ENCODE data around the gene CTTNBP2. TPM values are rescaled to one million over a fixed set of nuclear protein-coding genes. Genes with fewer than 3 reads are reported as not detected.

The CTTNBP2 gene
- total RNA-seq, 2 donors from 2014 or later, result 0.39 TPM; not detected in 1

- no peaks in the 10 kb centered on the region for H3K4me1 Mint-ChIP-seq
- ATAC-seq (no peak), DNase-seq (no peak)
- H3K36me3 Mint-ChIP-seq (ENCODE audit: low read depth), result no peaks in the 10 kb centered on the region
- H3K27me3 Mint-ChIP-seq, result no peaks in the 10 kb centered on the region
- H3K27ac Mint-ChIP-seq, result no peak overlapping the region
- no peaks in the 10 kb centered on the region for H3K9me3 ChIP-seq (ENCODE audit: control insufficient read depth, low read length, poor library complexity, severe bottlenecking)
- no peak overlapping the region for H3K4me3 Mint-ChIP-seq
Observed at GRCh38 chr7:117807676-117808075, 65.6 kb downstream of the CTTNBP2 start.

GRCh38 chr7:117806011-117806410 lies 67.2 kb downstream of the CTTNBP2 start:
- Mint-ChIP-seq H3K36me3 (ENCODE audit: low read depth) (no peaks in the 10 kb centered on the region), H3K27me3 (no peaks in the 10 kb centered on the region), H3K4me3 (no peak overlapping the region), H3K27ac (no peak overlapping the region), H3K4me1 (no peaks in the 10 kb centered on the region)
- DNase-seq (no peak), ATAC-seq (no peak)
- H3K9me3 ChIP-seq (ENCODE audit: control insufficient read depth, low read length, poor library complexity, severe bottlenecking), result no peaks in the 10 kb centered on the region

- Mint-ChIP-seq H3K27me3 (peaks cover 6% of the 10 kb centered on the region), H3K4me3 (no peak overlapping the region), H3K36me3 (ENCODE audit: low read depth) (no peaks in the 10 kb centered on the region), H3K27ac (no peak overlapping the region), H3K4me1 (no peaks in the 10 kb centered on the region)
- DNase-seq (no peak), ATAC-seq (no peak)
- no peaks in the 10 kb centered on the region for H3K9me3 ChIP-seq (ENCODE audit: control insufficient read depth, low read length, poor library complexity, severe bottlenecking)
Observed at GRCh38 chr7:117805241-117805640, 68.0 kb downstream of the CTTNBP2 start.

GRCh38 chr7:117803476-117803875 lies 69.8 kb downstream of the CTTNBP2 start:
- no peaks in the 10 kb centered on the region for H3K9me3 ChIP-seq (ENCODE audit: control insufficient read depth, low read length, poor library complexity, severe bottlenecking)
- no peak overlapping the region for H3K27ac Mint-ChIP-seq
- no peak for ATAC-seq
- no peaks in the 10 kb centered on the region for H3K4me1 Mint-ChIP-seq
- no peak for DNase-seq
- H3K4me3 Mint-ChIP-seq, result no peak overlapping the region
- H3K27me3 Mint-ChIP-seq, result peaks cover 11% of the 10 kb centered on the region
- H3K36me3 Mint-ChIP-seq (ENCODE audit: low read depth), result no peaks in the 10 kb centered on the region

- H3K4me3 Mint-ChIP-seq, result no peak overlapping the region
- no peak overlapping the region for H3K27ac Mint-ChIP-seq
- H3K4me1 Mint-ChIP-seq, result no peaks in the 10 kb centered on the region
- DNase-seq (no peak), ATAC-seq (no peak)
- peaks cover 12% of the 10 kb centered on the region for H3K27me3 Mint-ChIP-seq
- H3K36me3 Mint-ChIP-seq (ENCODE audit: low read depth), result no peaks in the 10 kb centered on the region
- H3K9me3 ChIP-seq (ENCODE audit: control insufficient read depth, low read length, poor library complexity, severe bottlenecking), result no peaks in the 10 kb centered on the region
Observed at GRCh38 chr7:117802660-117803059, 70.6 kb downstream of the CTTNBP2 start.

- H3K36me3 Mint-ChIP-seq (ENCODE audit: low read depth), result peaks cover 2% of the 10 kb centered on the region
- no peak overlapping the region for H3K27ac Mint-ChIP-seq
- no peak overlapping the region for H3K4me3 Mint-ChIP-seq
- ATAC-seq (no peak), DNase-seq (no peak)
- no peaks in the 10 kb centered on the region for H3K9me3 ChIP-seq (ENCODE audit: control insufficient read depth, low read length, poor library complexity, severe bottlenecking)
- H3K4me1 Mint-ChIP-seq, result no peaks in the 10 kb centered on the region
- H3K27me3 Mint-ChIP-seq, result peaks cover 19% of the 10 kb centered on the region
Observed at GRCh38 chr7:117800841-117801240, 72.4 kb downstream of the CTTNBP2 start.

- no peak for ATAC-seq
- no peak overlapping the region for H3K27ac Mint-ChIP-seq
- H3K9me3 ChIP-seq (ENCODE audit: control insufficient read depth, low read length, poor library complexity, severe bottlenecking), result no peaks in the 10 kb centered on the region
- H3K27me3 Mint-ChIP-seq, result peaks cover 19% of the 10 kb centered on the region
- no peaks in the 10 kb centered on the region for H3K4me1 Mint-ChIP-seq
- H3K4me3 Mint-ChIP-seq, result no peak overlapping the region
- DNase-seq, result no peak
- H3K36me3 Mint-ChIP-seq (ENCODE audit: low read depth), result peaks cover 3% of the 10 kb centered on the region
Observed at GRCh38 chr7:117800406-117800805, 72.8 kb downstream of the CTTNBP2 start.

- Mint-ChIP-seq H3K27me3 (peaks cover 31% of the 10 kb centered on the region), H3K4me3 (no peak overlapping the region), H3K4me1 (no peaks in the 10 kb centered on the region), H3K27ac (no peak overlapping the region), H3K36me3 (ENCODE audit: low read depth) (peaks cover 3% of the 10 kb centered on the region)
- no peaks in the 10 kb centered on the region for H3K9me3 ChIP-seq (ENCODE audit: control insufficient read depth, low read length, poor library complexity, severe bottlenecking)
- DNase-seq, result no peak
- no peak for ATAC-seq
Observed at GRCh38 chr7:117796889-117797288, 76.4 kb downstream of the CTTNBP2 start.

- Mint-ChIP-seq H3K4me3 (no peak overlapping the region), H3K27me3 (peaks cover 20% of the 10 kb centered on the region), H3K4me1 (no peaks in the 10 kb centered on the region), H3K27ac (no peak overlapping the region), H3K36me3 (ENCODE audit: low read depth) (peaks cover 5% of the 10 kb centered on the region)
- ATAC-seq (no peak), DNase-seq (no peak)
- H3K9me3 ChIP-seq (ENCODE audit: control insufficient read depth, low read length, poor library complexity, severe bottlenecking), result no peaks in the 10 kb centered on the region
Observed at GRCh38 chr7:117793976-117794375, 79.3 kb downstream of the CTTNBP2 start.

- Mint-ChIP-seq H3K4me1 (no peaks in the 10 kb centered on the region), H3K4me3 (no peak overlapping the region), H3K27ac (no peak overlapping the region), H3K36me3 (ENCODE audit: low read depth) (peaks cover 5% of the 10 kb centered on the region), H3K27me3 (peaks cover 20% of the 10 kb centered on the region)
- H3K9me3 ChIP-seq (ENCODE audit: control insufficient read depth, low read length, poor library complexity, severe bottlenecking), result no peaks in the 10 kb centered on the region
- ATAC-seq (no peak), DNase-seq (no peak)
Observed at GRCh38 chr7:117793521-117793920, 79.7 kb downstream of the CTTNBP2 start.

GRCh38 chr7:117791877-117792780 lies 81.1 kb downstream of the CTTNBP2 start:
- H3K9me3 ChIP-seq (ENCODE audit: control insufficient read depth, low read length, poor library complexity, severe bottlenecking), result no peaks in the 10 kb centered on the region
- Mint-ChIP-seq H3K27me3 (peaks cover 14% of the 10 kb centered on the region), H3K4me3 (no peak overlapping the region), H3K27ac (no peak overlapping the region), H3K4me1 (no peaks in the 10 kb centered on the region), H3K36me3 (ENCODE audit: low read depth) (peaks cover 5% of the 10 kb centered on the region)
- DNase-seq (no peak), ATAC-seq (no peak)

GRCh38 chr7:117790731-117791130 lies 82.5 kb downstream of the CTTNBP2 start:
- Mint-ChIP-seq H3K36me3 (ENCODE audit: low read depth) (peaks cover 2% of the 10 kb centered on the region), H3K27ac (no peak overlapping the region), H3K4me1 (no peaks in the 10 kb centered on the region), H3K4me3 (no peak overlapping the region), H3K27me3 (peaks cover 12% of the 10 kb centered on the region)
- DNase-seq (no peak), ATAC-seq (no peak)
- H3K9me3 ChIP-seq (ENCODE audit: control insufficient read depth, low read length, poor library complexity, severe bottlenecking), result no peaks in the 10 kb centered on the region

- DNase-seq (no peak), ATAC-seq (no peak)
- H3K27ac Mint-ChIP-seq, result no peak overlapping the region
- no peaks in the 10 kb centered on the region for H3K9me3 ChIP-seq (ENCODE audit: control insufficient read depth, low read length, poor library complexity, severe bottlenecking)
- peaks cover 2% of the 10 kb centered on the region for H3K36me3 Mint-ChIP-seq (ENCODE audit: low read depth)
- H3K4me3 Mint-ChIP-seq, result no peak overlapping the region
- peaks cover 12% of the 10 kb centered on the region for H3K27me3 Mint-ChIP-seq
- no peaks in the 10 kb centered on the region for H3K4me1 Mint-ChIP-seq
Observed at GRCh38 chr7:117790251-117790650, 83.0 kb downstream of the CTTNBP2 start.

GRCh38 chr7:117785431-117785830 lies 87.8 kb downstream of the CTTNBP2 start:
- Mint-ChIP-seq H3K27ac (no peak overlapping the region), H3K36me3 (ENCODE audit: low read depth) (no peaks in the 10 kb centered on the region), H3K4me1 (no peaks in the 10 kb centered on the region), H3K4me3 (no peak overlapping the region), H3K27me3 (peaks cover 9% of the 10 kb centered on the region)
- no peaks in the 10 kb centered on the region for H3K9me3 ChIP-seq (ENCODE audit: control insufficient read depth, low read length, poor library complexity, severe bottlenecking)
- DNase-seq (no peak), ATAC-seq (no peak)
